GM19240 (cell line): ENCODE results near the gene FAM180A.
"Not testable (repeated sequence)": the region's sequence is repeated elsewhere in the genome, so short reads cannot be mapped to it uniquely, and the experiment has no call there.

Source experiments
- DNase-seq: peaks from one replicate; pipeline ENCODE4 v3.0.0; 2011; ENCODE audit warnings: low spot score; ENCODE audit not compliant: insufficient read length

The FAM180A gene

GRCh38 chr7:135741905-135742304, 6.7 kb downstream of the FAM180A start:
- DNase-seq, result no peak

DNA sequence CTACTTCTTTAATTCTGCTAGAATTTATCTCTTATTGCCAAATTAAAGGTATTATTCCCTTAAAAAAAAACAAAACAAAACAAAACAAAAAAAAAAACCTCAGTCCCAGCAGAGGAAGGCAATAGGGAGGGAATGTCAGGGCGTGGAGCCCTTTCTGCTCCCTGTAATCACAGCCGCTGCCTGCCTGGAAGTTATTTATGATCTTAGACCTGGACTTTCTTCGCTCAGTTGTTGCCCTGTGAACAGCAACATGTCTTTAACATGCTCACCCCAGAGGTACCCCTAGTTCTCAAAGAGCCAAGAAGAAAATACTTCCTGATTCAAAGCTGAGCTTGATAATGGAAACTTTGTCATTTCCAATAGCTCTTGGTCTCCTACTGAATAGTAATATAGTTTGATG, 7.7 kb downstream of the FAM180A start:
- DNase-seq, result no peak

GRCh38 chr7:135737306-135737647, 11.3 kb downstream of the FAM180A start:
- not testable (repeated sequence) for DNase-seq

GRCh38 chr7:135736586-135737305, 11.9 kb downstream of the FAM180A start:
- DNase-seq, result no peak

DNA sequence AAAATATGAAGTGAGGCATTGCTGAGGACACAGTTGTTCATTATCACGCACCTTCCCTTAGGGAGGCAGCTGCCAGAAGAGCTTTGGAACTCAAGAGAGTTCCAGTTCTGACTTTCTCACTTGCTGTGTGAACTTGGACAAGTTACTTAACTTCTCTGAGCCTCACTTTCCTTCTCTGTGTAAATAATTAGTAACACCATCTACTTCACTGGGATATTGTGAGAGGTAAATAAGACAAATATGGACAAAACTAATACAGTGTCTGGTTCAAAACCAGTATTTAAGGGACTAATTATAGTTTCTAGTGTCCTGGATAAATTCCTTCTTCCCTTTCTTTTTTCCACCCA, 14.3 kb downstream of the FAM180A start:
- no peak for DNase-seq

- DNase-seq, result no peak
Observed at GRCh38 chr7:135733603-135734342, 14.8 kb downstream of the FAM180A start.

- no peak for DNase-seq
Observed at GRCh38 chr7:135731131-135731530, 17.5 kb downstream of the FAM180A start.

GRCh38 chr7:135729230-135729629, 19.4 kb downstream of the FAM180A start:
- DNase-seq, result no peak

DNA sequence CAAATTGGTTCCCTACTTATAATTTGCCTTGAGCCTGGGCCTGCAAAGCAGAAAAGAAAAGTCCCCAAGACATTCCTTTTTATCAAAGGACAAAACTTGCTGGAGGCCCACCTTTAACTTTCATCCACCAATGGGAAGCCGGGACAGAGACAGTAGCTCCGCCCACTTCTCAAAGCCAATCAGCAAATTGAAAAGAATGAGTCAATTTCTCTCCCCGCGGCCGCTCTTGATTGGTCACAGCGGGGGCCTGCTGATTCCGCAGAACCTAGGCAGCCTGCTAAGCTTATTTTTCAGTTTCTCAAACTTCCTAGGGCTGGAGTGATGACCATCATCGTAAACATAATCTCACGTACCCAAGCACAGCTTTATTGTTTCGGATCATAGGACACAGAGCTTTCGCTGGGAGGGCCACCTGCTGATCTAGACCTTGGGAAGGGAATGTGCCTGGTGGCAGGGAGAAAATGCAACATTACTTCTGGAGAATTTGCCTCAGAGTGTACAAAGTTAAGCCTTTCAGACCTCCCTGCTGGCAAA, 20.4 kb downstream of the FAM180A start, which contains the start of gene SLC13A4:
TSS of gene SLC13A4 (minus strand) at position 51 of the 534 bp plus-strand sequence. CDS start 690 bp downstream, outside the sequence.
- DNase-seq, result no peak

DNA sequence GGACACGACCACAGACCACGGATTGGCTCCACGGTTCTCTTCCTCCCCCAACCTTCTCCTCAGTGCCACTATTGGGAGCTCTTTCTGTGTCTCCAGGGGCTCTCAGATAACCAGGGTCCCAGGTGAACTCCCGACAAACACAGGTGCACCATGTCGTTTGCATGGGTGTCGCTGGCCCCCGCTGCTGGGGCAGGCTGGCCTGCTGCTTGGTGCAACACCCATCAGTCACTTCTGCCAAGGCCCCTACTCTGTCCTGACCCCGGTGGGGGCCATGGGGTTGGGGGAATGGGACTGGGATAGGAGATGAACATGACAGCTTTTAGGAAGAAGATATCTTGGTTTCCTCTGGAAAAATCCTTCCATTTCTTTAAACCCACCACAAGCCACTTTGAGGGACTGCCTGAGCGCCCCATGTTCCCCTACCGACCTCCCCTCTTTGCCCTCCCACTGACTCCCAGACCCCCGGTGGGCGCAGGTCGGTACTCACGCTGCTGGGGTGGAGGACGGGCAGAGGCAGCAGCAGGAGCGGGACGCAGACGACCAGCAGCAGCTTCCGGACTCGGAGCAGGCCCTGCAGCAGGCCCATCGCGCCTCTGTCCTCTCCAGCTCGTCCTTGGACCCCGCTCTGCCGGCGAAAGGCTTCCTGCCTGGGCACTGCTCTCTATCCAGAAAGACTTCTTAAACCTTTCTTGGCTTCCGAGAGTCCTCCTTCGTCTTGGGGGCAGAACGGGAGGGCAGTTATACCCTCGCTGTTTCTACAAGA, 21.5 kb downstream of the FAM180A start:
- DNase-seq, result no peak

- no peak for DNase-seq
Observed at GRCh38 chr7:135726276-135726788, 22.3 kb downstream of the FAM180A start.

DNA sequence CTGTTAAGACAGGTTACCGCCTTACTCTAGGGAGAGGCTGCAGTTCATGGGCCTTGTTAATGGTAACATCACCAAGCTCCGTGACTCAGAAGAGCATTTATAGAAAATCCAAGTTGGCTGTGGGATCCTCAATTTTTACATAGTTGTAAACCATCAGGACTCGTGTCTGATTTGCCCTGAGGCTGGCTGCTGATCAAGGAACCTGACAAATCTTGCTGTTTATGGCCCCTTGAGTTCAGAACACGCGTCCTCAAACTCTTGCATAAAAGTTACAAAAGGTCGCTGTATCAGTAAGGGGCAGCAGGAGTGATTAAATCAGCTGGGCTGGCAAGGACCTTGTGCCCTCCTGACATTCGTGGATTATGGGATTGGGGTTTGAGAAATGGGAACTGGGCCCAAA, 25.2 kb downstream of the FAM180A start:
- DNase-seq, result no peak

DNA sequence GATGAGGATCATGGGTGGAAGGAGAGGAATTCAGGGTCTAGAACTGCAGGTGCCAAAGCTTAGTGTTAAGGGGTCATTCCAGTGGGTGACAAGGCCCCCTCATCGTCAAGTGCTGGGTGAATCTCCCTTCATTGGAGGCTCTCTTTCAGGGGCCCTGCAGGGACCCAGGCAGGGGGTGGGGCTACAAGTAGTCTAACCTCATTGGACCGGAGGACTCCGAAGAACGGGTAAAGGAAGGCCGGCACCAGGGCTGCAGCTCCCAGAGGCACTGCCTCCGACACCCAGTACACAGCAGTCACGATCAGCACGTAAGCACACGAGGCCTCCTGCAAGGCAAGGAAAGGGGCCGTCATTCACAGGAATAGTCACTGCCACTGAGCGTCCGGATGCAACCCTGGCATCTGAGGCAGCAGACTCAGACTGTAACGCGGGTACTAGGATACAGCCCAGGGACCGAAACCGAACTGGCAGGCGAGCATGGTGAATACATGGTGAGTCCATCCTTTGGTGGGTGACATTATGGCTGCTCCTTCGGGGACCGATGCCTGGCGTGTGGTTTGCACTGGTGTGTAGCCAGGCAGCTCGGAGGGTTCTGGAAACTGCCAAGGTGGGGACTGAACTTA, 27.3 kb downstream of the FAM180A start:
- no peak for DNase-seq

DNA sequence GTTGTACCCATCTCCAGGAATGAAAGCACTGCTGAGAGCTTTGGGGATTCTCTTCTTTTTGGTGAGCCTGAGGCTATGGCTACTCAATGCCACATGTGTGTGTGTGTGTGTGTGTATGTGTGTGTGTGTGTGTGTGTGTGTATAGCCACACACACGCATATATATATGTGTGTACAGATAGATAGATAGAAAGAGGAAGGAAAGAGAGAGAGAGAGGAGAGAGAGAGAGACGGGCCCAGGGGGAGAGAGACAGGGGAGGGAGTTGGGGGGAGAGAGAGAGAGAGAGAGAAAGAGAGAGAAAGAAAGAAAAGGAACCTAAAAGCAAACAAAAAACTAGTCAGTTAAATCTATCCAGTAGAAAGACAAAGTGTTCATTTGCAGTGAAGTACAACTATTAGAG, 28.9 kb downstream of the FAM180A start:
- no peak for DNase-seq

DNA sequence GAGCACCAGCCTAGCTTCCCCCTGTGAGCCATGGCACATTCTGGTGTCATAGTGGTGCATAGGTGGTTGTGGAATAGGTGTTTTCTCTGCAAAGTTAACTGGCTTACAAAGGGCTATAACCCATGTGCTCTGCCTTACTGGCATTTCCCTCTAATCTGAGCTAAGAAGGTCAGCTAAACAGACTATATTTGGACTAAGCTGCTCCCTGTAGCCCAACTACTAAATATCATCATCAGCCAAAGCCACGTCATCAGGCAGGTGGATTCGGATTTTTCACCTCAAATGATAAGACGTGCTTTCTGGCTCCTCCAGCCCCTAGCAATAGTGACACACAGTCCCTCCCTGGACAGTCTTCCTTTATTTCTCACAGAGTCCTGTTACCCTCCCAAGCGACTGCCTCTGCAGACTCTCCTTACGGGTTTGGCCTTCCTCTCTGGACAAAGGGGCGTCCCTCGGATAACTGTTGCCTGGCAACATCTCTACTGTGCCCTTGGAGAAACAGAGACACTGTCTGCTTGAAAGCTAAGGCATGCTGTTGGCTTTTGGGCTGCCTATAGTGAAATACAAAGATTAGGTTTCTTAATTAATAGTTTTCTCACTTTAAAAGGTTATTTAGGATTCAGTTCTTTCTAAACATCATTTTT, 29.7 kb downstream of the FAM180A start:
- no peak for DNase-seq

DNA sequence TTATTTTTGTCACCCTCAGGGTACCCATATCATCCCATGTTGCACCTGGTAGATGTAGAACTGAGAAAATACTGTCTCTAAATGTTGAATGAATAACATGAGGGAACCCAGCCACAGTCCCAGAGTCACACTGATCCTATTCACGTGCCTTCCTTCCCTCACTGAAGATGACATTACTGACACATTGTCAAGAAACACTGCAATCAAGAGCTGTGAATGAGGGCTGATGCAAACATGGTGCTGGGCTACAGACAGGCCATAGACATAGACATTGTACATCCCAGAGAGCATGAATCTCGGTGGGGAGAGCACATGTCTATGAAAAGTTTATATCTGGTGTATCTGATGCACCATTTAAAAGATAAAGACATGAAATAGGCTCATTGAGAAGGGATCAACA, 30.4 kb downstream of the FAM180A start:
- no peak for DNase-seq

- DNase-seq, result no peak
Observed at GRCh38 chr7:135717693-135718092, 30.9 kb downstream of the FAM180A start.

- DNase-seq, result no peak
Observed at GRCh38 chr7:135716677-135717238, 31.9 kb downstream of the FAM180A start.

GRCh38 chr7:135715673-135716072, 32.9 kb downstream of the FAM180A start:
- no peak for DNase-seq

DNA sequence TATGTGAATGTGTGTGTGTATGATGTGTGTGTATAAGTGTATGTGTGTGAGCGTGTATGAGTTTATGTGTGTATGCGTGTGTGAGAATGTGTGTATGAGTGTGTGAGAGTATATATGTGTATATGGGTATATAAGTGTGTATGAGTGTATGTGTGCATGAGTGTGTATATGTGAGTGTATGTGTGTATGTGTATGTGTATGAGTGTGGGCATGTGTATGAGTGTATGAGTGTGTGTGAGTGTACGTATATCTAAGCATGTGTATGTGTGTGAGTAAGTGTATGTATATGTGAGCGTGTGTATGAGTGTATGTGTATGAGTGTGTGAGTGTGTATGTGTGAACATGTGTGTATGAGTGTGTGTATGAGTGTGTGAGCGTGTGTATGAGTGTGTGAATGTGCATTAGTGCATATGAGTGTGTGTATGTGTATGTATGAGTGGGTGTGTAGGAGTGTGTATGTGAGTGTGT, 33.5 kb downstream of the FAM180A start:
- no peak for DNase-seq
